NCI-H187 (cell line): ENCODE measurements around the gene AGPAT1.

Experiments used
- DNase-seq, 2 experiments: peaks; one replicate each; lab custom pipeline; 2025; lab: John Stamatoyannopoulos, UW

Gene AGPAT1

GRCh38 chr6:32168807-32169591, 6.9 kb downstream of the AGPAT1 start:
- DNase-seq, result no peak

DNA sequence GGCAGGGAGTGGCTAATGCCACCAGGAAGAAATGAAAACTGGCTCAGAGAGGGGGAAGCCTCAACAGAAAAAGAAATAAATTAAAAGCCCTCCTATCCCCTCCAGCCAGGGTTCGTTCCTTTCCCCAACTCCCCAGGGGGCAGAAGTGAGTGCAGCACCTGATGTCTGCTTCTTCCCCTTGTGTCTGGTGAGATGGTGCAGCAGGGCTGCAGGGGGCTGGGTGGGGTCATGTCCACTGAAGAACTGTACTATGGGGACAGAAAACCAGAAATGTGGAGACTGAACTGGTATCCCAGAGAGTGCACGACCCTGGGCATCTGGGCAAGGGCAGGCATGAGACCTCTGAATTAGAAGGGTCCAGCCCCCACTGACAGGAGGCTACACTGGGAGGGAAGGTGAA, 7.5 kb downstream of the AGPAT1 start:
- no peak for DNase-seq

DNA sequence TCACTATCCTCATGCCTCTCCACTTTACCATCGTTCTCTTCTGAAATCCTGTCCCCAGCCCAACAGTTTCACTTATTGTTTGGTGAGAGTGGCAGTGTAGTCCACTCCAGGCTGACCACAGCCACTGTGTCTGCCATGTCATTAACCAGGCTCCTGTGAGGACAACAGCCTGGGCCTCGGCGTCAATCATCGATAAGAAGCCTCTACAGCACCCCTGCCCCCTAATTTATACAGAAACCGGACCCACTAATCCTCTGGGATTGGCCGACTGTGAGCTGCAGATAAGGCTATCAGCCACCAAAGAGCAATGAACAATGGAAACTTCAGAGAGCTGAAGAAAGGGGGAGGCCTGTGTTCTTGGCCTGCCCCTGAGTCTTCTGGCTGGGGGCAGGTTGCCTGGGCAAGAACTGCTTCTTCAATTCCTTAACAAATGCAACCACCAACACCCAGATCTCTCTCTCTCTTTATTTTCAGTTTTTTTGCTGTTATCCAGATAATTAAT, 8.1 kb downstream of the AGPAT1 start:
- no peak for DNase-seq

- DNase-seq, result no peak
Measured at GRCh38 chr6:32167154-32167760, 8.6 kb downstream of the AGPAT1 start.

DNA sequence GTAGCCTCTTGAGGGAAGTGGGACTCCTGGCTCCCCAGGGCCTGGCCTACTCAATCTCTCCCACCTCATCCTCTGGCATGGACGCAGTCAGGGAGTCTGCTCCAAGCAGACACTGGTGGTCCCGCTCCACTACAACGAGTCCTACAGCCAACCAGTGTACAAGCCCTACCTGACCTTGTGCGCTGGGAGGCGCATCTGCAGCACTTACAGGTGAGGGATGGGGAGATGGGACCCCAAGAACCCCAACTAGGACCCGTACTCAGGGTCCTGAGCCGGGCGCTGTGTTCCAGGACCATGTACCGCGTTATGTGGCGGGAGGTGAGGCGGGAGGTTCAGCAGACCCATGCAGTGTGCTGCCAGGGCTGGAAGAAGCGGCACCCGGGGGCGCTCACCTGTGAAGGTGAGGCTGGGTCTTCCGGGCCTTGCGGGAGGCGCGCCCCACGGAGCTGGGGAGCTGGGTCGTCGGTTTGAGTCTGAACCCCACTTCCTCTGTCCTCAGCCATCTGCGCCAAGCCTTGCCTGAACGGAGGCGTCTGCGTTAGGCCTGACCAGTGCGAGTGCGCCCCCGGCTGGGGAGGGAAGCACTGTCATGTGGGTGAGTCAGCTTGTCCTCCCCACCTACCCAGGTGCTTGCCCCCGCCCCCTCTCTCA, 9.3 kb downstream of the AGPAT1 start:
- no peak for DNase-seq

- DNase-seq, result no peak
Measured at GRCh38 chr6:32164295-32164694, 11.6 kb downstream of the AGPAT1 start, which contains the start of gene EGFL8. EGFL8 (plus strand) TSS chr6:32164595; CDS start chr6:32166166, 1,571 bp downstream.

DNA sequence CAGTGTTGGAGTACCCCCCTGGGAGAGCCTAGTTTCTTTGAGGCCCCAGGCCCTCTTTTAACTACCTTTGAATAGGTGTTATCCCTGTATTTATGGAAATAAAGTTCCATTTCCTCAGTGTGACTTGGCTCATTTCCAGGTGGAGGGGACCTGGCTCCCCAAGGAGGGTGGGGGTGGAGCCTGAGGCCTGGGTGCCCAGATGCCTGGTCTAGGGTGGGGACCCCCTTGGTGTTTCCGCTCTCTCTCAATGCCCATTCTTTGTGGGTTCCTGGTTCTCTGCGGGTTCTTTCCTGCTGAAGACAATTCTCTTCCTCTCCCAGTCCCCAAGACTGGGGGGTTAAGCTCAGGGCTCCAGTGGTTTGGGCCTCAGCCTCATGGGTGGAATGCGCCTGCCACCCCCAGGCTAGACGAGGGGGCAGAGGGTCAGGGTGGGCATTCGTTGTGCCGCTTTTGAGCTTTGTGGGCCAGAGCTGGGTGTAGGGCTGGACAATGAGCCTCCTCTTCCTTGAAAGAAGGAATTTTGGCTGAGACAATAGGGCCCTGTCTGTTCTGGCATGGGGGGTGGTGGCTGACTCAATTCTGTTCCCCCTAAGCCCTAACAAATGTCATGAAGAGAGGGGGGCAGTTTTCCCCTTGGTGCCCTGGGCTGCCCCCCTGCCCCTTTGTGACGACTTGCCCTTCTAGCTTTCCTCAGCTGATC, 12.2 kb downstream of the AGPAT1 start:
- DNase-seq, result no peak

DNA sequence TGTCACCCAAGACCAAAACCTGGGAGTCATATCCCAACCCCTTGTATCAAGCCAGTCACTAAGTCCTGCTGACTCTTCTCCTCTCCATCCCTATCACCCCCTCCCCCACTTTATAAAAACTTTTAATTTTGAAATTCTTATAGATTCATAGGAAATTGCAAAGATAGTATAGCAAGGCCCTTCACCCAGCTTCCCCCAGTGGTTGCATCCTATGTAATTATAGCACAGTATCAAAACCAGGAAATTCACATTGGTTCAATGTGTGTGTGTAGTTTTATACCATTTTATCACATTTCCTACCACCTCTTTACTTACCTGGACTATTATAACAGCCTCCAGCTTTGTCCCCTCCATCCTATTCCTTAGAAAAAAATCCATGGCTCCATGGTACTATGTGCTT, 17.8 kb downstream of the AGPAT1 start:
- DNase-seq, result no peak

DNA sequence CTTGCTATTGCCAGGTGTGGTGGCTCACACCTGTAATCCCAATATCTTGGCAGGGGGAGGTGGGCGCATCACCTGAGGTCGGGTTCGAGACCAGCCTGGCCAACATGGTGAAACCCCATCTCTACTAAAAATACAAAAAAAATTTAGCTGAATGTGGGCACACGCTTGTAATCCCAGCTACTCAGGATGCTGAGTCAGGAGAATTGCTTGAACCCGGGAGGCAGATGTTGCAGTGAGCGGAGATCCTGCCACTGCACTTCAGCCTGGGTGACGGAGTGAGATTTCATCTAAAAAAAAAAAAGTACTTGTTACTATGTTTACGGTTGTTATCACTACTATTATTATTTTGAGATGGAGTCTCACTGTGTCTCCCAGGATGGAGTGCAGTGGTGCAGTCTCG, 19.0 kb downstream of the AGPAT1 start:
- DNase-seq, result no peak

- DNase-seq, result peak in 1 of 2 experiments; percentile 38
Measured at GRCh38 chr6:32154514-32155161, 21.2 kb downstream of the AGPAT1 start.

- peak; percentile 14 to 44 for DNase-seq
Measured at GRCh38 chr6:32153564-32154513, 22.0 kb downstream of the AGPAT1 start, which contains the start of gene PPT2. PPT2 (plus strand) TSS chr6:32154141; CDS start chr6:32154595, 454 bp downstream.

- DNase-seq, result no peak
Measured at GRCh38 chr6:32152769-32153563, 22.9 kb downstream of the AGPAT1 start.

DNA sequence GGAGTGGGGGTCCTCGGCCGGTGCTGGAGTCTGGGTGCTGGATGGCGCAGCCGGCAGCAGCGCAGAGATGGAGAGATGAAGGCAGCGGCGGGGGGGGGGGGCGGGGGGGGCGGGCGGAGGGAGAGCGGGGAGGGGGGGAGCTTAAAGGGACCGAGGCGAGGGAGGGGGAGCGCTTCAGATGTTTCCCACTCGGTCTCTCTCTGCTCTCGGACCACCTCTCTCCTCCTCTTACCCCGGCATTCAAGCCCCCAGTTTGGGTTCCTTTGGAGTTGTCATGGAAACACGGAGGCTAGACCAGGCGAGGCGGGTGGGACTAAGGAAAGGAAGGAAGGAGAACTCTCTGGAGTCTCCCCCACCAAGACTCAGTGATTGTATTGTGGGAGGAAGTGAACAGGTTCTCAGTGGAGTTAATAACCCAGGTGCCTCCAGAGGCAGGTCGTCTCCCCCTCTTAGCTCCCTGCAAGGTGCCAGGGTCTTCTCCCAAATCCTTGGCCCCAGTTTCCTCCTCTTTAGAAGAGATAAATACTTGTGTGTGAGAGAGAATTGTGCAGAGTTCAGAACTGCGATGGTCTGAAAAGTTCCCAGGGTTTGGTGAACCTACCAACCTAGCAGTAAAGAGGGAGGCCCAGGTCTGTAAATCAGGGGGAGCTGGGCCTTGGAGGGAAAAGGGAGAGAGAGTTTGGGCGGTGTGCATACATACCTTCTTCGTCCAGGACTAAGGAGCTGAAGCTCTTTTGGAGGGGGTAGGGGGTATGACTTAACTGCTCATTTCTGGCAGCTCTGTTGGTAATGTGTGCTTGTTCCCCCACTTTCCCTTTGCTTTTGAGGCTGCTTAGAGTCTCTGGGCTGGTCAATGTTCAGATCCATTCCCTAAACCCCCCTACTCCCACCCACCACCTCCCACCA, 23.8 kb downstream of the AGPAT1 start, which contains the start of gene PRRT1:
Gene PRRT1 (minus strand): TSS at position 77 of the 906 bp plus-strand sequence. CDS start 112 bp downstream, outside the sequence.
- no peak for DNase-seq

- DNase-seq, result no peak
Measured at GRCh38 chr6:32151181-32151862, 24.6 kb downstream of the AGPAT1 start.

GRCh38 chr6:32149932-32150870, 25.7 kb downstream of the AGPAT1 start:
- DNase-seq, result no peak

- no peak for DNase-seq
Measured at GRCh38 chr6:32149092-32149755, 26.7 kb downstream of the AGPAT1 start.
